Transverse colon (tissue), 4 donors: Measurements from ENCODE around the gene TH. TPM values are rescaled to one million over a fixed set of nuclear protein-coding genes. Genes with fewer than 3 reads are reported as not detected.

Experiments used
- DNase-seq: peaks from one replicate; pipeline ENCODE4 v3.0.0-alpha.2; 2019
- H3K27ac ChIP-seq, 4 donors: fragments of 200-600 bp; sonication (generic); 2 replicates each; pipeline ENCODE4 v1.5.1; 2016 to 2018; ENCODE audit warnings: inconsistent platforms in 4 of 4
- H3K27me3 ChIP-seq: fragments of 200-600 bp; sonication (generic); 2 replicates; pipeline ENCODE4 v1.5.1; 2017; ENCODE audit warnings: inconsistent platforms
- H3K36me3 ChIP-seq, 4 donors: fragments of 200-600 bp; sonication (generic); 2 replicates each; pipeline ENCODE4 v1.5.1; 2017 to 2019; ENCODE audit warnings: inconsistent platforms in 4 of 4
- H3K4me1 ChIP-seq, 4 donors: fragments of 200-600 bp; sonication (generic); 2 replicates each; pipeline ENCODE4 v1.5.1; 2017 to 2020; ENCODE audit warnings: inconsistent platforms in 4 of 4
- H3K4me3 ChIP-seq, 4 donors: fragments of 200-600 bp; sonication (generic); 1 replicate in 1 of 4; 2 replicates in 3 of 4; pipeline versions ENCODE4 v1.5.1 to v1.6.1; 2017 to 2019; ENCODE audit warnings: inconsistent platforms in 4 of 4
- H3K9me3 ChIP-seq, 2 donors: fragments of 200-600 bp; sonication (generic); 2 replicates each; pipeline ENCODE4 v1.5.1; 2017 to 2019; ENCODE audit warnings: inconsistent platforms in 2 of 2
- EP300 ChIP-seq: sonication (generic); formaldehyde crosslinking; IDR thresholded peaks from one replicate; pipeline ENCODE4 v1.6.1; 2017; ENCODE audit warnings: antibody characterized with exemption, low read depth
- POLR2A ChIP-seq: fragments of 450-650 bp; IDR thresholded peaks from one replicate; pipeline ENCODE4 v1.6.1; 2016; ENCODE audit warnings: antibody characterized with exemption, mild to moderate bottlenecking, moderate library complexity
- POLR2AphosphoS5 ChIP-seq, 3 donors: sonication (generic); formaldehyde crosslinking; IDR thresholded peaks; one replicate each; pipeline ENCODE4 v1.6.1; 2016; ENCODE audit warnings: antibody characterized with exemption in 3 of 3
- WGBS, 2 donors: methylation state at CpG; one replicate each; pipeline ENCODE4 v1.1.5; 2018; ENCODE audit warnings: low coverage in 1 of 2; 5-methylcytosine and 5-hydroxymethylcytosine counted together
- in situ Hi-C, 4 donors: fragments of 200-750 bp; cut with MboI; loops; one replicate each; pipeline versions ENCODE4 v1.15.0 to v1.15.1; 2017; ENCODE audit warnings: low sequenced_read_pairs in 3 of 4, low pct_ligation_motif_present in 1 of 4, low pct_unique_long_range_greater_than_20kb in 1 of 4
- intact Hi-C: fragments of 100-400 bp; cut with DNase I; formaldehyde crosslinking; loops from one replicate; pipeline ENCODE4 v1.15.1; 2023; ENCODE audit warnings: low total_unique reads
- total RNA-seq, 4 donors: library from RNA; depleted of rRNA; stranded (reverse); fragments of >200 nt; gene quantifications; one replicate each; pipeline ENCODE4 v1.1.0, GENCODE V29; 2016
- TF ChIP-seq, protein P1 (sequence below), 5 experiments: fragments of 200-600 bp in 3 of 5; fragments of 450-650 bp in 2 of 5; sonication (generic) in 3 of 5; IDR thresholded peaks; 1 replicate in 2 of 5; 2 replicates in 3 of 5; pipeline ENCODE4 v1.5.1; 2016 to 2017; ENCODE audit warnings: antibody characterized with exemption in 5 of 5, inconsistent platforms in 3 of 5, mild to moderate bottlenecking in 2 of 5, moderate library complexity in 1 of 5

The TH gene
- total RNA-seq, 4 donors from 2014 or later = not detected

GRCh38 chr11:2129308-2129698 is 42.3 kb downstream of the TH start:
- no peak overlapping the region for H3K27ac ChIP-seq
- no peaks in the 10 kb centered on the region for H3K36me3 ChIP-seq
- H3K9me3 ChIP-seq = no peaks in the 10 kb centered on the region
- TF ChIP-seq, protein P1, sequence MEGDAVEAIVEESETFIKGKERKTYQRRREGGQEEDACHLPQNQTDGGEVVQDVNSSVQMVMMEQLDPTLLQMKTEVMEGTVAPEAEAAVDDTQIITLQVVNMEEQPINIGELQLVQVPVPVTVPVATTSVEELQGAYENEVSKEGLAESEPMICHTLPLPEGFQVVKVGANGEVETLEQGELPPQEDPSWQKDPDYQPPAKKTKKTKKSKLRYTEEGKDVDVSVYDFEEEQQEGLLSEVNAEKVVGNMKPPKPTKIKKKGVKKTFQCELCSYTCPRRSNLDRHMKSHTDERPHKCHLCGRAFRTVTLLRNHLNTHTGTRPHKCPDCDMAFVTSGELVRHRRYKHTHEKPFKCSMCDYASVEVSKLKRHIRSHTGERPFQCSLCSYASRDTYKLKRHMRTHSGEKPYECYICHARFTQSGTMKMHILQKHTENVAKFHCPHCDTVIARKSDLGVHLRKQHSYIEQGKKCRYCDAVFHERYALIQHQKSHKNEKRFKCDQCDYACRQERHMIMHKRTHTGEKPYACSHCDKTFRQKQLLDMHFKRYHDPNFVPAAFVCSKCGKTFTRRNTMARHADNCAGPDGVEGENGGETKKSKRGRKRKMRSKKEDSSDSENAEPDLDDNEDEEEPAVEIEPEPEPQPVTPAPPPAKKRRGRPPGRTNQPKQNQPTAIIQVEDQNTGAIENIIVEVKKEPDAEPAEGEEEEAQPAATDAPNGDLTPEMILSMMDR (IDR thresholded peaks at IDR 0.05) = no peak
- TF ChIP-seq EP300 (no peak), POLR2AphosphoS5 (IDR thresholded peaks at IDR 0.05) (no peak)
- no peak overlapping the region for H3K4me3 ChIP-seq
- intact Hi-C loops (no loop called here), in situ Hi-C loops (no loop called here)
- DNase-seq = no peak
- H3K4me1 ChIP-seq = no peaks in the 10 kb centered on the region
- WGBS, 2 donors = 87% methylated on average over 13 of the region's 17 CpGs; no CpG with 5 or more reads in 1 of the 2 donors
- peaks cover 18% of the 10 kb centered on the region for H3K27me3 ChIP-seq

DNA sequence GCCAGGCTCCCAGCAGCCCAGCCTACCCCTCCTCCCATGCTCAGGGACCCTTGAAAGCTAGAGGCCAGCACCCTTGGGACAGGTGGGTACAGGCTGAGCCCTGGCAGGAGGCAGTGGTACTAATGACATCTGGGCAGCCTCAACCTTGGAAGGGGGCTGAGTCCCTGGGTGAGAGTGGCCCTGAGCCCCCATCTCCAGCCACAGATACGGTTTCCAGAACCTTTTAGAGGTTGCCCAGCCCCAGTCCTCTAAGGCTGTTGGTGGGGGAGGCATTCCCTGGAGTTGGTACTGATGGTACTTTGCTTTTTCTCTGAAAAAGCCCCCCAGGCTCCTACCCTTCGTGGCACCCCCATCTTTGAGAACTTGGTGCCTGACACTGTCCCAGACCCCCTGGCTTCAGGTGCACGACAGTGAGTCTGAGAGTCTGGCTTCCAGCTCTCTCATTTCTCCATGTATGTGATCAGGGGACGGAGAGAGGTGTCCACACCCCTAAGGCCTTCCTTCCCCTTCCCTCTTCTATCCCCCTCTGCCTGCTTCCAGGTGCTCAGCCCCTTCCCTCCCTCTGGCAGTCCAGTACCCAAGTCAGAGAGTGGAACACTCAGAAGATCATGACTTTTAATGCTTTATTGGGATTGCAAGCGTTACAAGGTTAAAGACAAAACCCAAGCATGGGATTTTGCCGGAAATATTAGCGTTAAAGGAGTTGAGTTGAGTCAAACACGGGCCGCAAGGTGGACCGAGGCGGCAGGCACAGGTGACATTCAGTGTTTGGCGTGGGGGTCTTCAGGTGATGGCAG is 42.9 kb downstream of the TH start:
- DNase-seq = no peak
- Histone ChIP-seq H3K36me3 (no peaks in the 10 kb centered on the region), H3K27ac (no peak overlapping the region), H3K9me3 (no peaks in the 10 kb centered on the region), H3K4me3 (no peak overlapping the region), H3K27me3 (peaks cover 12% of the 10 kb centered on the region), H3K4me1 (no peaks in the 10 kb centered on the region)
- in situ Hi-C loops (no loop called here), intact Hi-C loops (no loop called here)
- 76 to 92% methylated on average over 7 to 12 of the region's 12 CpGs for WGBS, 2 donors
- TF ChIP-seq POLR2AphosphoS5 (IDR thresholded peaks at IDR 0.05) = no peak
- no peak for TF ChIP-seq POLR2A
- no peak for TF ChIP-seq EP300
- TF ChIP-seq, protein P1 (IDR thresholded peaks at IDR 0.05) = no peak

DNA sequence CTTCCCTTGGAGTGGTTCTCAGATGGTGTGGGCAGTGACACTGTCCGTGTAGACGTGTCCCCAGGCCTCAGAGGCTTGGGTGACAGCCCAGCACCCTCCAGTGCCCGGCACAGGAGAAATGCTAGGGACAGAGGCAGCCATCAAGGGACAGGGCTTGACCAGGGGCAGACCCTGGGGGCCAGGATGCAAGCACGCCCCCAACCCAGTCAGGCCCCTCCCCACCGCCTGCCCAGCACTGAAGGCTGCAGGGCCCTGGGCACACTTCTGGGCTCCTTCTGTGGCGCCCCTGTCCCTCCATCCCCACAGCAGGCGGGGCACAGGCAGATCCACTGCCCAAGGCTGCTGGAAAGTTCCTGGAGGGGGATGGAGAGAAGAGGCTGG is 43.5 kb downstream of the TH start:
- no peak overlapping the region for H3K4me3 ChIP-seq
- H3K9me3 ChIP-seq = no peaks in the 10 kb centered on the region
- H3K27ac ChIP-seq = no peak overlapping the region
- DNase-seq = no peak
- H3K27me3 ChIP-seq = peaks cover 11% of the 10 kb centered on the region
- 78% methylated on average over 7 of the region's 7 CpGs; no CpG with 5 or more reads in 1 of the 2 donors for WGBS, 2 donors
- H3K4me1 ChIP-seq = no peaks in the 10 kb centered on the region
- TF ChIP-seq, protein P1 (IDR thresholded peaks at IDR 0.05) = no peak
- no peak for TF ChIP-seq EP300
- intact Hi-C loops = no loop called here
- H3K36me3 ChIP-seq = no peaks in the 10 kb centered on the region
- in situ Hi-C loops = no loop called here

DNA sequence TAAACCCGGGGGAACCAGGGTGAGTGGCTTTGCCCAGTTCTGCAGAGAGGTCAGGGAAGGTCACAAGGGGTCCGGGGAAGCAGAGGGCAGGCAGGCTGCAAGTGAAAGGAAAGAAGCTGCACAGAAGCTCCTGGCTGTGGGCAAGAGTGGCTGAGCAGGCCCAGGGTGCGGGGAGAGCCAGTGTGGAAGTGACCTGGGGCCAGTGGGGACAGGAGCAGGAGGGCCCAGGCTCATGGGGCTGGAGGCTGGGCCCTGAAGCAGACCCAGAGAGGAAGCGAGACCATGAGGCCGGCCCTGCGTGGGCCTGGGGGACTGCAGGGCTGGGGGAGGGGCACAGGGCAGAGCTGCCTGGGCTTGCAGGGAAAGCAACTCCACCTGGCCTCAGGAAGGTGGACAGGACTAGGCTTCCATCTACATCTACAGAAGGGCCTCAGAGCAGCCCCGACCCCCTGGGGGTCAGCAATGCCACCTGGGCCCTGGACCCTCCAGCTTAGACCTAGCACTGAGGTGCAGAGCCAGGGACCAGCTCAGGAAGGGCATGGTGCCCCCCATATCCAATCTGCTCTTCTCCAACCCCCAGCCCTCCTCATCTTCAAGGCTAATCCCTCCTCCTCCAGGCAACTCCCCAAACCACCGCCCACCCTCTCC is 44.0 kb downstream of the TH start:
- Histone ChIP-seq H3K4me3 (no peak overlapping the region), H3K36me3 (no peaks in the 10 kb centered on the region), H3K27me3 (peaks cover 9% of the 10 kb centered on the region), H3K4me1 (no peaks in the 10 kb centered on the region), H3K9me3 (no peaks in the 10 kb centered on the region), H3K27ac (no peak overlapping the region)
- WGBS, 2 donors = 72 to 73% methylated on average over 2 to 7 of the region's 8 CpGs
- intact Hi-C loops (no loop called here), in situ Hi-C loops (no loop called here)
- no peak for DNase-seq
- TF ChIP-seq, protein P1 (IDR thresholded peaks at IDR 0.05) = no peak
